Activated naive CD8-positive, alpha-beta T cell treated with anti-CD3 and anti-CD28 coated beads for 36 hours (primary cell): ENCODE measurements around the gene TASOR2. TPM values are rescaled to one million over a fixed set of nuclear protein-coding genes. Genes with fewer than 3 reads are reported as not detected.

Source experiments
- DNase-seq: peaks from one replicate; pipeline ENCODE4 v3.0.0; 2021
- H3K27ac Mint-ChIP-seq: one replicate; pipeline ENCODE4 v1.8.0; 2022; ENCODE audit warnings: mild to moderate bottlenecking, moderate library complexity, mixed read lengths
- H3K27me3 Mint-ChIP-seq: one replicate; pipeline ENCODE4 v1.8.0; 2022; ENCODE audit warnings: mild to moderate bottlenecking, mixed read lengths
- H3K36me3 Mint-ChIP-seq: one replicate; pipeline ENCODE4 v1.8.0; 2021; ENCODE audit warnings: mild to moderate bottlenecking, mixed read lengths
- H3K4me1 Mint-ChIP-seq: one replicate; pipeline ENCODE4 v1.8.0; 2021; ENCODE audit warnings: mixed read lengths
- H3K4me3 Mint-ChIP-seq: one replicate; pipeline ENCODE4 v1.8.0; 2022; ENCODE audit warnings: mild to moderate bottlenecking, moderate library complexity, mixed read lengths
- H3K9me3 Mint-ChIP-seq: one replicate; pipeline ENCODE4 v1.8.0; 2022; ENCODE audit warnings: mixed read lengths
- total RNA-seq, 2 experiments: library from RNA; stranded (reverse); gene quantifications; one replicate each; pipeline ENCODE4 v1.2.3, GENCODE V29; 2021

Gene TASOR2
- total RNA-seq = 10 to 100 TPM; 63.4 to 63.9 TPM

GRCh38 chr10:5684318-5684970 is at the start of gene TASOR2:
TASOR2 (plus strand) TSS chr10:5684838; CDS start chr10:5720643, 35,805 bp downstream.
- H3K27me3 Mint-ChIP-seq = peaks cover 3% of the 10 kb centered on the region
- H3K27ac Mint-ChIP-seq = peak within 1 kb of the TSS; percentile 95
- H3K4me3 Mint-ChIP-seq = peak within 1 kb of the TSS; percentile 93
- H3K36me3 Mint-ChIP-seq = peaks cover 26% of the 10 kb centered on the region
- peaks cover 37% of the 10 kb centered on the region for H3K4me1 Mint-ChIP-seq
- H3K9me3 Mint-ChIP-seq = no peaks in the 10 kb centered on the region
- peak; percentile 98 for DNase-seq

GRCh38 chr10:5634918-5635317 is 49.7 kb upstream of the TASOR2 start:
- no peak for DNase-seq
- H3K4me1 Mint-ChIP-seq = no peaks in the 10 kb centered on the region
- no peak overlapping the region for H3K27ac Mint-ChIP-seq
- H3K27me3 Mint-ChIP-seq = no peaks in the 10 kb centered on the region
- no peak overlapping the region for H3K4me3 Mint-ChIP-seq
- no peaks in the 10 kb centered on the region for H3K36me3 Mint-ChIP-seq
- H3K9me3 Mint-ChIP-seq = no peaks in the 10 kb centered on the region

- Mint-ChIP-seq H3K4me3 (no peak overlapping the region), H3K27ac (no peak overlapping the region), H3K27me3 (no peaks in the 10 kb centered on the region), H3K36me3 (peaks cover 6% of the 10 kb centered on the region), H3K4me1 (no peaks in the 10 kb centered on the region), H3K9me3 (no peaks in the 10 kb centered on the region)
- no peak for DNase-seq
These were observed 46.1 kb upstream of the TASOR2 start for GRCh38 chr10:5638494-5638893.

GRCh38 chr10:5639066-5639465 is 45.6 kb upstream of the TASOR2 start:
- no peaks in the 10 kb centered on the region for H3K4me1 Mint-ChIP-seq
- H3K27ac Mint-ChIP-seq = no peak overlapping the region
- H3K27me3 Mint-ChIP-seq = no peaks in the 10 kb centered on the region
- no peak overlapping the region for H3K4me3 Mint-ChIP-seq
- H3K36me3 Mint-ChIP-seq = peaks cover 6% of the 10 kb centered on the region
- H3K9me3 Mint-ChIP-seq = no peaks in the 10 kb centered on the region
- DNase-seq = no peak

GRCh38 chr10:5640036-5640435 is 44.6 kb upstream of the TASOR2 start:
- Mint-ChIP-seq H3K27ac (no peak overlapping the region), H3K9me3 (no peaks in the 10 kb centered on the region), H3K4me1 (no peaks in the 10 kb centered on the region), H3K27me3 (no peaks in the 10 kb centered on the region), H3K36me3 (peaks cover 6% of the 10 kb centered on the region), H3K4me3 (no peak overlapping the region)
- DNase-seq = no peak

GRCh38 chr10:5640501-5640900 is 44.1 kb upstream of the TASOR2 start:
- Mint-ChIP-seq H3K4me3 (no peak overlapping the region), H3K4me1 (no peaks in the 10 kb centered on the region), H3K36me3 (peaks cover 6% of the 10 kb centered on the region), H3K27ac (no peak overlapping the region), H3K9me3 (no peaks in the 10 kb centered on the region), H3K27me3 (no peaks in the 10 kb centered on the region)
- no peak for DNase-seq

GRCh38 chr10:5641501-5641900 is 43.1 kb upstream of the TASOR2 start:
- H3K27ac Mint-ChIP-seq = no peak overlapping the region

GRCh38 chr10:5643346-5644067 is 41.1 kb upstream of the TASOR2 start:
- H3K4me3 Mint-ChIP-seq = no peak overlapping the region
- peaks cover 9% of the 10 kb centered on the region for H3K36me3 Mint-ChIP-seq
- DNase-seq = no peak
- H3K27ac Mint-ChIP-seq = no peak overlapping the region
- H3K27me3 Mint-ChIP-seq = no peaks in the 10 kb centered on the region
- no peaks in the 10 kb centered on the region for H3K9me3 Mint-ChIP-seq
- H3K4me1 Mint-ChIP-seq = no peaks in the 10 kb centered on the region

More at GRCh38 chr10:5641501-5641900, 43.1 kb upstream of the TASOR2 start:
- H3K27me3 Mint-ChIP-seq = no peaks in the 10 kb centered on the region
- peaks cover 6% of the 10 kb centered on the region for H3K36me3 Mint-ChIP-seq
- no peak overlapping the region for H3K4me3 Mint-ChIP-seq
- no peaks in the 10 kb centered on the region for H3K4me1 Mint-ChIP-seq
- H3K9me3 Mint-ChIP-seq = no peaks in the 10 kb centered on the region
- no peak for DNase-seq

GRCh38 chr10:5644930-5645329 is 39.7 kb upstream of the TASOR2 start:
- DNase-seq = no peak
- Mint-ChIP-seq H3K4me1 (no peaks in the 10 kb centered on the region), H3K27ac (no peak overlapping the region), H3K36me3 (peaks cover 13% of the 10 kb centered on the region), H3K9me3 (no peaks in the 10 kb centered on the region), H3K27me3 (no peaks in the 10 kb centered on the region), H3K4me3 (no peak overlapping the region)

GRCh38 chr10:5645375-5645774 is 39.3 kb upstream of the TASOR2 start:
- Mint-ChIP-seq H3K36me3 (peaks cover 13% of the 10 kb centered on the region), H3K9me3 (no peaks in the 10 kb centered on the region), H3K4me1 (no peaks in the 10 kb centered on the region), H3K27ac (no peak overlapping the region), H3K27me3 (no peaks in the 10 kb centered on the region), H3K4me3 (no peak overlapping the region)
- DNase-seq = no peak

- Mint-ChIP-seq H3K4me3 (no peak overlapping the region), H3K36me3 (peaks cover 10% of the 10 kb centered on the region), H3K27ac (no peak overlapping the region), H3K4me1 (no peaks in the 10 kb centered on the region), H3K9me3 (no peaks in the 10 kb centered on the region), H3K27me3 (no peaks in the 10 kb centered on the region)
- no peak for DNase-seq
These were observed 38.6 kb upstream of the TASOR2 start for GRCh38 chr10:5645944-5646617.

- DNase-seq = no peak
- no peak overlapping the region for H3K4me3 Mint-ChIP-seq
- H3K27me3 Mint-ChIP-seq = no peaks in the 10 kb centered on the region
- peaks cover 7% of the 10 kb centered on the region for H3K36me3 Mint-ChIP-seq
- no peaks in the 10 kb centered on the region for H3K9me3 Mint-ChIP-seq
- no peaks in the 10 kb centered on the region for H3K4me1 Mint-ChIP-seq
- H3K27ac Mint-ChIP-seq = no peak overlapping the region
These were observed 37.0 kb upstream of the TASOR2 start for GRCh38 chr10:5647507-5648240.

- no peaks in the 10 kb centered on the region for H3K27me3 Mint-ChIP-seq
- H3K4me1 Mint-ChIP-seq = no peaks in the 10 kb centered on the region
- H3K36me3 Mint-ChIP-seq = peaks cover 7% of the 10 kb centered on the region
- no peaks in the 10 kb centered on the region for H3K9me3 Mint-ChIP-seq
- no peak overlapping the region for H3K4me3 Mint-ChIP-seq
- peak; percentile 12 for DNase-seq
- H3K27ac Mint-ChIP-seq = no peak overlapping the region
These were observed 35.9 kb upstream of the TASOR2 start for GRCh38 chr10:5648494-5649457.

GRCh38 chr10:5649746-5650145 is 34.9 kb upstream of the TASOR2 start:
- Mint-ChIP-seq H3K4me3 (no peak overlapping the region), H3K9me3 (no peaks in the 10 kb centered on the region), H3K27me3 (no peaks in the 10 kb centered on the region), H3K36me3 (peaks cover 7% of the 10 kb centered on the region), H3K4me1 (peaks cover 6% of the 10 kb centered on the region), H3K27ac (no peak overlapping the region)
- DNase-seq = no peak
